ENCODE results near the gene CREBBP. TPM values are rescaled to one million over a fixed set of nuclear protein-coding genes. Genes with fewer than 3 reads are reported as not detected.

The CREBBP gene
- total and polyA plus RNA-seq, 9 of the 15 experiments (the other 6 are each of a cell fraction or from before 2014, with no cell fraction given), result 0.70 to 24.8 (median 5.6) TPM

- Histone ChIP-seq H3K4me2 (ENCODE audit: insufficient read depth, low read length) (no peak overlapping the region), H3K9me3 (replicated peaks; ENCODE audit: control insufficient read depth, insufficient read depth, low read depth, low read length) (no peaks in the 10 kb centered on the region), H3K27me3 (ENCODE audit: control insufficient read depth in 2 of 2, insufficient read depth in 2 of 2, low read length in 2 of 2) (no peaks in the 10 kb centered on the region), H3K4me1 (replicated peaks in 1 of 2; ENCODE audit: control insufficient read depth in 2 of 2, insufficient read depth in 2 of 2, low read length in 2 of 2) (peaks cover 13 to 23% of the 10 kb centered on the region in 2 experiments; a peak in 4 of 5 replicates), H3K36me3 (ENCODE audit: control insufficient read depth, insufficient read depth, low read length) (peaks cover 80% of the 10 kb centered on the region; the same call in 2 of the 3 replicates), H3K4me3 (no peak overlapping the region), H3K9ac (ENCODE audit: insufficient read depth in 1 of 2, low read depth in 2 of 2, low read length in 2 of 2) (peak overlapping the region in 1 of 2 experiments; percentile 79; a peak in 1 of 4 replicates), H3K79me2 (ENCODE audit: control insufficient read depth, insufficient read depth, low read length) (peaks cover 61% of the 10 kb centered on the region), H4K20me1 (replicated peaks; ENCODE audit: control insufficient read depth, insufficient read depth, low read length) (peaks cover 21% of the 10 kb centered on the region), H3K9me1 (ENCODE audit: control insufficient read depth, insufficient read depth, low read length) (no peaks in the 10 kb centered on the region), H2AFZ (ENCODE audit: low read depth, low read length) (no peak overlapping the region), H3K27ac (ENCODE audit: extremely low read depth, low read depth, low read length) (no peak overlapping the region)
- DNase-seq (ENCODE audit: extremely low read depth in 1 of 4, low spot score in 3 of 4) (no peak), FAIRE-seq (no peak), ATAC-seq (no peak)
- intact Hi-C loops (cut with micrococcal nuclease) (no loop called here), in situ Hi-C loops (cut with MboI) (no loop called here)
- ChIA-PET CTCF (ENCODE audit: low intra/inter-chr PET ratio) (interaction anchor here (1.4 kb wide), 1 partner anchor 188 kb away, joined by 7 read pairs; the partner anchor contains the start of gene CREBBP), POLR2A (interaction anchor here (0.7 to 1.6 kb wide), 2 partner anchors 186 to 245 kb away, joined by 3 read pairs; no protein-coding TSS in a partner anchor)
- BruUV-seq (replicated peaks), result no TSS peak
- TF ChIP-seq HCFC1 (IDR thresholded peaks at IDR 0.05; ENCODE audit: low read depth, low read length) (no peak), DPF2 (IDR thresholded peaks at IDR 0.05) (no peak), POLR2G (IDR thresholded peaks at IDR 0.05; ENCODE audit: low read depth, low read length) (0 out of 2 replicates have a peak, but pooled peaks have one; percentile 17)
- 84% methylated on average over 12 of the region's 12 CpGs for WGBS (ENCODE audit: insufficient coverage, low coverage, missing lambda C conversion rate)
These were observed 188.8 kb downstream of the CREBBP start for GRCh38 chr16:3691761-3692160.

- peaks cover 55% of the 10 kb centered on the region for H3K79me2 ChIP-seq (ENCODE audit: control insufficient read depth, insufficient read depth, low read length)
- no peak for TF ChIP-seq ZFX (CRISPR knock-in tag; IDR thresholded peaks at IDR 0.05)
- 0 out of 2 replicates have a peak, but pooled peaks have one; percentile 8 for TF ChIP-seq POLR2G (IDR thresholded peaks at IDR 0.05; ENCODE audit: low read depth, low read length)
- H3K9me1 ChIP-seq (ENCODE audit: control insufficient read depth, insufficient read depth, low read length), result no peaks in the 10 kb centered on the region
- no peak overlapping the region for H2AFZ ChIP-seq (ENCODE audit: low read depth, low read length)
- H3K27ac ChIP-seq (ENCODE audit: extremely low read depth, low read depth, low read length), result no peak overlapping the region
- WGBS (ENCODE audit: insufficient coverage, low coverage, missing lambda C conversion rate), result 83% methylated on average over 18 of the region's 19 CpGs
- peak in 1 of 4 experiments; percentile 24 for DNase-seq (ENCODE audit: extremely low read depth in 1 of 4, low spot score in 3 of 4)
- no peak overlapping the region for H3K4me3 ChIP-seq
- no peaks in the 10 kb centered on the region for H3K27me3 ChIP-seq (ENCODE audit: control insufficient read depth in 2 of 2, insufficient read depth in 2 of 2, low read length in 2 of 2)
- H3K4me1 ChIP-seq (replicated peaks in 1 of 2; ENCODE audit: control insufficient read depth in 2 of 2, insufficient read depth in 2 of 2, low read length in 2 of 2), result peaks cover 7 to 18% of the 10 kb centered on the region in 2 experiments; a peak in 4 of 5 replicates
- H3K4me2 ChIP-seq (ENCODE audit: insufficient read depth, low read length), result no peak overlapping the region; the same call in 1 of the 2 replicates
- FAIRE-seq, result peak; percentile 35
- CTCF ChIA-PET (ENCODE audit: low intra/inter-chr PET ratio), result interaction anchor here (1.4 kb wide), 1 partner anchor 189 kb away, joined by 7 read pairs; the partner anchor contains the start of gene CREBBP
- H3K9ac ChIP-seq (ENCODE audit: insufficient read depth in 1 of 2, low read depth in 2 of 2, low read length in 2 of 2), result peak overlapping the region in 1 of 2 experiments; percentile 60; a peak in 2 of 4 replicates
- in situ Hi-C loops (cut with MboI) (no loop called here), intact Hi-C loops (cut with micrococcal nuclease) (loop anchor here (1.0 kb wide), 1 partner anchor 189 kb away; the partner anchor contains the start of gene CREBBP)
- ATAC-seq, result peak; percentile 15; the same call in 1 of the 3 replicates
- H3K36me3 ChIP-seq (ENCODE audit: control insufficient read depth, insufficient read depth, low read length), result peaks cover 82% of the 10 kb centered on the region; the same call in 2 of the 3 replicates
- POLR2A ChIA-PET, result interaction anchor here (0.7 to 1.6 kb wide), 2 partner anchors 187 to 246 kb away, joined by 3 read pairs; no protein-coding TSS in a partner anchor
- H3K9me3 ChIP-seq (replicated peaks; ENCODE audit: control insufficient read depth, insufficient read depth, low read depth, low read length), result no peaks in the 10 kb centered on the region
- peaks cover 15% of the 10 kb centered on the region for H4K20me1 ChIP-seq (replicated peaks; ENCODE audit: control insufficient read depth, insufficient read depth, low read length)
- BruUV-seq (replicated peaks), result no TSS peak
These were observed 189.4 kb downstream of the CREBBP start for GRCh38 chr16:3690980-3691720.

Measured in K562 (cell line).